HEK293 (cell line): Measurements from ENCODE around the gene LCN12.

Experiments
- GLI4 ChIP-seq: fragments of 450-650 bp; formaldehyde crosslinking; IDR thresholded peaks from 2 replicates; pipeline ENCODE4 v1.5.1; 2016; ENCODE audit warnings: missing biosample characterization, missing genetic modification characterization
- HOXC10 ChIP-seq: sonication (generic); formaldehyde crosslinking; IDR thresholded peaks from 2 replicates; pipeline ENCODE4 v1.8.1; 2023; ENCODE audit warnings: mild to moderate bottlenecking, missing genetic modification reagents
- KLF7 ChIP-seq: fragments of 450-650 bp; formaldehyde crosslinking; IDR thresholded peaks from 2 replicates; pipeline ENCODE4 v1.5.1; 2016; ENCODE audit warnings: missing biosample characterization, missing genetic modification characterization, borderline replicate concordance
- KLF9 ChIP-seq: fragments of 450-650 bp; formaldehyde crosslinking; IDR thresholded peaks from 2 replicates; pipeline ENCODE4 v1.5.1; 2016; ENCODE audit warnings: missing biosample characterization, missing genetic modification characterization, low read depth
- OSR2 ChIP-seq: fragments of 450-650 bp; formaldehyde crosslinking; IDR thresholded peaks from 2 replicates; pipeline ENCODE4 v1.5.1; 2016; ENCODE audit warnings: missing biosample characterization, missing genetic modification characterization
- PRDM1 ChIP-seq: fragments of 450-650 bp; formaldehyde crosslinking; IDR thresholded peaks from 2 replicates; pipeline ENCODE4; 2016; ENCODE audit warnings: missing biosample characterization, missing genetic modification characterization
- SCRT1 ChIP-seq: fragments of 450-650 bp; formaldehyde crosslinking; IDR thresholded peaks from 2 replicates; pipeline ENCODE4 v1.5.1; 2016; ENCODE audit warnings: missing biosample characterization, missing genetic modification characterization, borderline replicate concordance
- SP3 ChIP-seq: fragments of 450-650 bp; formaldehyde crosslinking; IDR thresholded peaks from 2 replicates; pipeline ENCODE4 v1.5.1; 2016; ENCODE audit warnings: missing biosample characterization, missing genetic modification characterization
- TCF7L2 ChIP-seq: IDR thresholded peaks from 2 replicates; pipeline ENCODE4 v1.6.1; 2011; ENCODE audit warnings: low read depth, mild to moderate bottlenecking, inconsistent platforms, low read length, moderate library complexity, borderline replicate concordance
- ZEB2 ChIP-seq: fragments of 450-650 bp; formaldehyde crosslinking; IDR thresholded peaks from 2 replicates; pipeline ENCODE4 v1.5.1; 2016; ENCODE audit warnings: missing biosample characterization, missing genetic modification characterization
- ZNF10 ChIP-seq: fragments of 450-650 bp; formaldehyde crosslinking; IDR thresholded peaks from 2 replicates; pipeline ENCODE4 v1.5.1; 2017; ENCODE audit warnings: missing biosample characterization, missing genetic modification characterization
- ZNF112 ChIP-seq: fragments of 450-650 bp; formaldehyde crosslinking; IDR thresholded peaks from 2 replicates; pipeline ENCODE4 v1.5.0; 2017; ENCODE audit warnings: missing biosample characterization, missing genetic modification characterization
- ZNF140 ChIP-seq: fragments of 450-650 bp; formaldehyde crosslinking; IDR thresholded peaks from 2 replicates; pipeline ENCODE4 v1.5.1; 2016; ENCODE audit warnings: missing biosample characterization, missing genetic modification characterization
- ZNF16 ChIP-seq: fragments of 450-650 bp; formaldehyde crosslinking; IDR thresholded peaks from 2 replicates; pipeline ENCODE4 v1.5.1; 2016; ENCODE audit warnings: low read depth, missing biosample characterization, missing genetic modification characterization
- ZNF169 ChIP-seq: fragments of 450-650 bp; formaldehyde crosslinking; IDR thresholded peaks from 2 replicates; pipeline ENCODE4 v1.5.1; 2016; ENCODE audit warnings: missing biosample characterization, missing genetic modification characterization
- ZNF184 ChIP-seq: fragments of 450-650 bp; IDR thresholded peaks from 2 replicates; pipeline ENCODE4 v1.5.1; 2018; ENCODE audit warnings: missing biosample characterization, mild to moderate bottlenecking, missing genetic modification characterization
- ZNF23 ChIP-seq: fragments of 450-650 bp; formaldehyde crosslinking; IDR thresholded peaks from 2 replicates; pipeline ENCODE4 v1.5.1; 2016; ENCODE audit warnings: missing biosample characterization, missing genetic modification characterization, borderline replicate concordance
- ZNF24 ChIP-seq: fragments of 450-650 bp; formaldehyde crosslinking; IDR thresholded peaks from 2 replicates; pipeline ENCODE4 v1.5.1; 2016; ENCODE audit warnings: missing biosample characterization, missing genetic modification characterization
- ZNF341 ChIP-seq: fragments of 450-650 bp; formaldehyde crosslinking; IDR thresholded peaks from 2 replicates; pipeline ENCODE4; 2016; ENCODE audit warnings: low read depth, missing biosample characterization, missing genetic modification characterization
- ZNF366 ChIP-seq: fragments of 450-650 bp; formaldehyde crosslinking; conservative IDR thresholded peaks from 2 replicates; pipeline ENCODE4 v1.5.1; 2016; ENCODE audit warnings: missing biosample characterization, missing genetic modification characterization
- ZNF404 ChIP-seq: fragments of 450-650 bp; formaldehyde crosslinking; IDR thresholded peaks from 2 replicates; pipeline ENCODE4 v1.5.1; 2017; ENCODE audit warnings: missing biosample characterization, missing genetic modification characterization
- ZNF596 ChIP-seq: fragments of 450-650 bp; IDR thresholded peaks from 2 replicates; pipeline ENCODE4 v1.5.0; 2018; ENCODE audit warnings: missing biosample characterization, mild to moderate bottlenecking, missing genetic modification characterization, moderate library complexity
- ZNF776 ChIP-seq: fragments of 450-650 bp; formaldehyde crosslinking; IDR thresholded peaks from 2 replicates; pipeline ENCODE4 v1.5.0; 2017; ENCODE audit warnings: missing biosample characterization, missing genetic modification characterization, borderline replicate concordance
- TF ChIP-seq, protein P1 (sequence below): fragments of 450-650 bp; formaldehyde crosslinking; IDR thresholded peaks from 2 replicates; pipeline ENCODE4 v1.5.1; 2016; ENCODE audit warnings: missing biosample characterization, missing genetic modification characterization
- TF ChIP-seq, protein P2 (sequence below): fragments of 450-650 bp; formaldehyde crosslinking; IDR thresholded peaks from 2 replicates; pipeline ENCODE4 v1.5.1; 2017; ENCODE audit warnings: missing biosample characterization, missing genetic modification characterization
- TF ChIP-seq, protein P3 (sequence below): fragments of 450-650 bp; formaldehyde crosslinking; IDR thresholded peaks from 2 replicates; pipeline ENCODE4 v1.5.1; 2016; ENCODE audit warnings: missing biosample characterization, missing genetic modification characterization
- TF ChIP-seq, protein P4 (sequence below): fragments of 450-650 bp; formaldehyde crosslinking; IDR thresholded peaks from 2 replicates; pipeline ENCODE4 v1.5.1; 2016; ENCODE audit warnings: missing biosample characterization, missing genetic modification characterization
- TF ChIP-seq, protein P5 (sequence below): fragments of 450-650 bp; IDR thresholded peaks from 2 replicates; pipeline ENCODE4 v1.5.1; 2018; ENCODE audit warnings: missing biosample characterization, missing genetic modification characterization
- TF ChIP-seq, protein P6 (sequence below): fragments of 450-650 bp; formaldehyde crosslinking; IDR thresholded peaks from 2 replicates; pipeline ENCODE4 v1.5.1; 2016; ENCODE audit warnings: missing biosample characterization, missing genetic modification characterization

LCN12 gene

DNA sequence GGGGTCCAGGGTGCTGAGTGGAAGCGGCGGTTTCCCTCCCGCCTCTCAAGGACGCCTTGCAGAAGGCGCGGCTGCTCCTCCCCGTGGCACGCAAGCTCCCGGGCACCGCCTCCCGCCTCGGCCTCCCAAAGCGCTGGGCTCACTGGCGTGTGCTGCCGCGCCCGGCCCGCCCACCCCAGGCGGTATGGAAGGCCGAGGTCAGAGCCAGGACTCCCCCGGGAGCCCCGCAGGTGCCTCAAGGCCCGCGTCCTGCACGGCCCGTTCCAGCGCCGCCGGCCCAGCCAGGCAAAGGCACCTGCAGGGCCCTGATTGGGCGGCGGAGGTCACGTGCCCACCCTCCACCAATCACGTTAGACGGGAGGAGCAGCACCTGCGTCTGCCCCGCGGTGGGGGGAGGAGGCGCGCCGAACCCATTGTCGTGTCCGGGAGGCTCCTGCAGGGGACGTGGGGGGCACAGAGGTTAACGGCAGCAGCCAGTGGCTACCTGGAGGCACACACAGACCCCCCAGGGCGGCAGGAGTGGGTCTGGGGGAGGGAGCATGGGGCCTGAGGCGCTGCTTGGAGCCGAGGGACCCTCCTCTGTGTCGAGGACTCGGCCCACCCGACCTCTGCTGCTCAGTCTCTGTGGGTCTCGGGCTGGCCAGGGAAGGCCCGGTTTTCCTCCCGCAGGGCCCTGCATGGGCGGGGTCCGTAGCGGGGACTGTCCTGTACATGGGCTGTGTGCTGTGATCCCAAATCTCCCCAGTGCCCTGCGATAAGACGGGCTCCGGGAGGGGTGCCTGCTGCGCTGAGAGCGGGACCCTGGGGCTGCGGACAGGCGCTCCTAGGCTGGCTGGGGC lies 2.0 kb upstream of the LCN12 start (continued):
- TF ChIP-seq ZNF596 (tag by site-specific recombination) (0 out of 2 replicates have a peak, but pooled peaks have one; percentile 29), KLF7 (tag by site-specific recombination) (no peak; the same call in 1 of the 2 replicates), ZNF23 (tag by site-specific recombination) (no peak), ZNF10 (tag by site-specific recombination) (peak; percentile 29), HOXC10 (no peak), OSR2 (tag by site-specific recombination) (peak; percentile 78), SCRT1 (tag by site-specific recombination) (no peak), ZNF184 (tag by site-specific recombination) (no peak), ZEB2 (tag by site-specific recombination) (peak; percentile 75; the same call in 1 of the 2 replicates), ZNF776 (no peak), KLF9 (peak; percentile 51), ZNF366 (no peak), PRDM1 (tag by site-specific recombination) (no peak), ZNF169 (tag by site-specific recombination) (no peak), ZNF16 (no peak), ZNF404 (tag by site-specific recombination) (no peak), TCF7L2 (no peak), ZNF24 (no peak; the same call in 1 of the 2 replicates), SP3 (tag by site-specific recombination) (peak; percentile 77), ZNF341 (tag by site-specific recombination) (peak; percentile 99), GLI4 (tag by site-specific recombination) (peak; percentile 96), ZNF112 (no peak), ZNF140 (no peak)
- TF ChIP-seq, protein P1, sequence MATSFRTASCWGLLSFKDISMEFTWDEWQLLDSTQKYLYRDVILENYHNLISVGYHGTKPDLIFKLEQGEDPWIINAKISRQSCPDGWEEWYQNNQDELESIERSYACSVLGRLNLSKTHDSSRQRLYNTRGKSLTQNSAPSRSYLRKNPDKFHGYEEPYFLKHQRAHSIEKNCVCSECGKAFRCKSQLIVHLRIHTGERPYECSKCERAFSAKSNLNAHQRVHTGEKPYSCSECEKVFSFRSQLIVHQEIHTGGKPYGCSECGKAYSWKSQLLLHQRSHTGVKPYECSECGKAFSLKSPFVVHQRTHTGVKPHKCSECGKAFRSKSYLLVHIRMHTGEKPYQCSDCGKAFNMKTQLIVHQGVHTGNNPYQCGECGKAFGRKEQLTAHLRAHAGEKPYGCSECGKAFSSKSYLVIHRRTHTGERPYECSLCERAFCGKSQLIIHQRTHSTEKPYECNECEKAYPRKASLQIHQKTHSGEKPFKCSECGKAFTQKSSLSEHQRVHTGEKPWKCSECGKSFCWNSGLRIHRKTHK (tag by site-specific recombination): no peak
- TF ChIP-seq, protein P2, sequence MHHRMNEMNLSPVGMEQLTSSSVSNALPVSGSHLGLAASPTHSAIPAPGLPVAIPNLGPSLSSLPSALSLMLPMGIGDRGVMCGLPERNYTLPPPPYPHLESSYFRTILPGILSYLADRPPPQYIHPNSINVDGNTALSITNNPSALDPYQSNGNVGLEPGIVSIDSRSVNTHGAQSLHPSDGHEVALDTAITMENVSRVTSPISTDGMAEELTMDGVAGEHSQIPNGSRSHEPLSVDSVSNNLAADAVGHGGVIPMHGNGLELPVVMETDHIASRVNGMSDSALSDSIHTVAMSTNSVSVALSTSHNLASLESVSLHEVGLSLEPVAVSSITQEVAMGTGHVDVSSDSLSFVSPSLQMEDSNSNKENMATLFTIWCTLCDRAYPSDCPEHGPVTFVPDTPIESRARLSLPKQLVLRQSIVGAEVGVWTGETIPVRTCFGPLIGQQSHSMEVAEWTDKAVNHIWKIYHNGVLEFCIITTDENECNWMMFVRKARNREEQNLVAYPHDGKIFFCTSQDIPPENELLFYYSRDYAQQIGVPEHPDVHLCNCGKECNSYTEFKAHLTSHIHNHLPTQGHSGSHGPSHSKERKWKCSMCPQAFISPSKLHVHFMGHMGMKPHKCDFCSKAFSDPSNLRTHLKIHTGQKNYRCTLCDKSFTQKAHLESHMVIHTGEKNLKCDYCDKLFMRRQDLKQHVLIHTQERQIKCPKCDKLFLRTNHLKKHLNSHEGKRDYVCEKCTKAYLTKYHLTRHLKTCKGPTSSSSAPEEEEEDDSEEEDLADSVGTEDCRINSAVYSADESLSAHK (tag by site-specific recombination): 0 out of 2 replicates have a peak, but pooled peaks have one; percentile 27
- TF ChIP-seq, protein P3, sequence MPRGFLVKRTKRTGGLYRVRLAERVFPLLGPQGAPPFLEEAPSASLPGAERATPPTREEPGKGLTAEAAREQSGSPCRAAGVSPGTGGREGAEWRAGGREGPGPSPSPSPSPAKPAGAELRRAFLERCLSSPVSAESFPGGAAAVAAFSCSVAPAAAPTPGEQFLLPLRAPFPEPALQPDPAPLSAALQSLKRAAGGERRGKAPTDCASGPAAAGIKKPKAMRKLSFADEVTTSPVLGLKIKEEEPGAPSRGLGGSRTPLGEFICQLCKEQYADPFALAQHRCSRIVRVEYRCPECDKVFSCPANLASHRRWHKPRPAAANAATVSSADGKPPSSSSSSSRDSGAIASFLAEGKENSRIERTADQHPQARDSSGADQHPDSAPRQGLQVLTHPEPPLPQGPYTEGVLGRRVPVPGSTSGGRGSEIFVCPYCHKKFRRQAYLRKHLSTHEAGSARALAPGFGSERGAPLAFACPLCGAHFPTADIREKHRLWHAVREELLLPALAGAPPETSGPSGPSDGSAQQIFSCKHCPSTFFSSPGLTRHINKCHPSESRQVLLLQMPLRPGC (tag by site-specific recombination): no peak
- TF ChIP-seq, protein P4, sequence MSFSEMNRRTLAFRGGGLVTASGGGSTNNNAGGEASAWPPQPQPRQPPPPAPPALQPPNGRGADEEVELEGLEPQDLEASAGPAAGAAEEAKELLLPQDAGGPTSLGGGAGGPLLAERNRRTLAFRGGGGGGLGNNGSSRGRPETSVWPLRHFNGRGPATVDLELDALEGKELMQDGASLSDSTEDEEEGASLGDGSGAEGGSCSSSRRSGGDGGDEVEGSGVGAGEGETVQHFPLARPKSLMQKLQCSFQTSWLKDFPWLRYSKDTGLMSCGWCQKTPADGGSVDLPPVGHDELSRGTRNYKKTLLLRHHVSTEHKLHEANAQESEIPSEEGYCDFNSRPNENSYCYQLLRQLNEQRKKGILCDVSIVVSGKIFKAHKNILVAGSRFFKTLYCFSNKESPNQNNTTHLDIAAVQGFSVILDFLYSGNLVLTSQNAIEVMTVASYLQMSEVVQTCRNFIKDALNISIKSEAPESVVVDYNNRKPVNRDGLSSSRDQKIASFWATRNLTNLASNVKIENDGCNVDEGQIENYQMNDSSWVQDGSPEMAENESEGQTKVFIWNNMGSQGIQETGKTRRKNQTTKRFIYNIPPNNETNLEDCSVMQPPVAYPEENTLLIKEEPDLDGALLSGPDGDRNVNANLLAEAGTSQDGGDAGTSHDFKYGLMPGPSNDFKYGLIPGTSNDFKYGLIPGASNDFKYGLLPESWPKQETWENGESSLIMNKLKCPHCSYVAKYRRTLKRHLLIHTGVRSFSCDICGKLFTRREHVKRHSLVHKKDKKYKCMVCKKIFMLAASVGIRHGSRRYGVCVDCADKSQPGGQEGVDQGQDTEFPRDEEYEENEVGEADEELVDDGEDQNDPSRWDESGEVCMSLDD (tag by site-specific recombination): peak; percentile 72; the same call in 1 of the 2 replicates
- TF ChIP-seq, protein P5, sequence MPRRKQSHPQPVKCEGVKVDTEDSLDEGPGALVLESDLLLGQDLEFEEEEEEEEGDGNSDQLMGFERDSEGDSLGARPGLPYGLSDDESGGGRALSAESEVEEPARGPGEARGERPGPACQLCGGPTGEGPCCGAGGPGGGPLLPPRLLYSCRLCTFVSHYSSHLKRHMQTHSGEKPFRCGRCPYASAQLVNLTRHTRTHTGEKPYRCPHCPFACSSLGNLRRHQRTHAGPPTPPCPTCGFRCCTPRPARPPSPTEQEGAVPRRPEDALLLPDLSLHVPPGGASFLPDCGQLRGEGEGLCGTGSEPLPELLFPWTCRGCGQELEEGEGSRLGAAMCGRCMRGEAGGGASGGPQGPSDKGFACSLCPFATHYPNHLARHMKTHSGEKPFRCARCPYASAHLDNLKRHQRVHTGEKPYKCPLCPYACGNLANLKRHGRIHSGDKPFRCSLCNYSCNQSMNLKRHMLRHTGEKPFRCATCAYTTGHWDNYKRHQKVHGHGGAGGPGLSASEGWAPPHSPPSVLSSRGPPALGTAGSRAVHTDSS (tag by site-specific recombination): no peak
- TF ChIP-seq, protein P6, sequence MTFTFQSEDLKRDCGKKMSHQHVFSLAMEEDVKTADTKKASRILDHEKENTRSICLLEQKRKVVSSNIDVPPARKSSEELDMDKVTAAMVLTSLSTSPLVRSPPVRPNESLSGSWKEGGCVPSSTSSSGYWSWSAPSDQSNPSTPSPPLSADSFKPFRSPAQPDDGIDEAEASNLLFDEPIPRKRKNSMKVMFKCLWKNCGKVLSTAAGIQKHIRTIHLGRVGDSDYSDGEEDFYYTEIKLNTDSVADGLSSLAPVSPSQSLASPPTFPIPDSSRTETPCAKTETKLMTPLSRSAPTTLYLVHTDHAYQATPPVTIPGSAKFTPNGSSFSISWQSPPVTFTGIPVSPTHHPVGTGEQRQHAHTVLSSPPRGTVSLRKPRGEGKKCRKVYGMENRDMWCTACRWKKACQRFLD (tag by site-specific recombination): no peak
